SK-N-SH (cell line): ENCODE data around the gene MYH11. TPM values are rescaled to one million over a fixed set of nuclear protein-coding genes. Genes with fewer than 3 reads are reported as not detected.

ENCODE experiments used
- CTCF ChIA-PET: fragments of 300-600, 350-600 bp; formaldehyde crosslinking; extraction: SDS; loops from one replicate; lab custom pipeline; 2021; lab: Yijun Ruan, JAX
- POLR2A ChIA-PET: fragments of 350-600 bp; sonication (Branson Sonifier 250); formaldehyde crosslinking; extraction: SDS; loops from one replicate; lab custom pipeline; 2020; ENCODE audit warnings: antibody characterized with exemption, inconsistent platforms; lab: Yijun Ruan, JAX
- DNase-seq: peaks from one replicate; pipeline ENCODE4 v3.0.0; 2012
- H2AFZ ChIP-seq: fragments of 200-600 bp; sonication (generic); 2 replicates; pipeline ENCODE4 v1.8.1; 2016; ENCODE audit warnings: antibody characterized with exemption, mild to moderate bottlenecking, low read depth
- H3F3A ChIP-seq: fragments of 200-600 bp; sonication (generic); replicated peaks from 2 replicates; pipeline ENCODE3; 2016; ENCODE audit warnings: antibody characterized with exemption, mild to moderate bottlenecking; ENCODE audit not compliant: insufficient read depth
- H3K27ac ChIP-seq, 2 experiments: fragments of 200-500 bp in 1 of 2; fragments of 200-600 bp in 1 of 2; sonication (Bioruptor generic) in 1 of 2; sonication (generic), shearing (Covaris generic) in 1 of 2; 2 replicates each; pipeline versions ENCODE4 v1.5.1 to v1.6.1; 2014 to 2016; ENCODE audit warnings: low read depth in 2 of 2, inconsistent platforms in 1 of 2, low read length in 1 of 2, mild to moderate bottlenecking in 1 of 2, mixed read lengths in 1 of 2
- H3K27me3 ChIP-seq: fragments of 200-600 bp; sonication (generic), shearing (Covaris generic); 2 replicates; pipeline ENCODE4 v1.6.1; 2016; ENCODE audit warnings: mixed run types; ENCODE audit not compliant: insufficient read depth
- H3K36me3 ChIP-seq, 2 experiments: fragments of 200-500 bp in 1 of 2; fragments of 200-600 bp in 1 of 2; sonication (Bioruptor generic) in 1 of 2; sonication (generic) in 1 of 2; replicated peaks in 1 of 2; 2 replicates each; pipeline versions ENCODE3 to v1.5.1; 2014 to 2016; ENCODE audit warnings: low read length in 1 of 2, mild to moderate bottlenecking in 1 of 2; ENCODE audit not compliant: insufficient read depth in 2 of 2, control insufficient read depth in 1 of 2
- H3K4me1 ChIP-seq, 2 experiments: fragments of 200-500 bp in 1 of 2; fragments of 200-600 bp in 1 of 2; sonication (Bioruptor generic) in 1 of 2; sonication (generic), shearing (Covaris generic) in 1 of 2; 2 replicates each; pipeline versions ENCODE4 v1.5.1 to v1.6.1; 2014 to 2016; ENCODE audit warnings: low read depth in 1 of 2, low read length in 1 of 2, mixed run types in 1 of 2; ENCODE audit not compliant: insufficient read depth in 2 of 2, control insufficient read depth in 1 of 2
- H3K4me2 ChIP-seq: fragments of 200-600 bp; sonication (generic), shearing (Covaris generic); 2 replicates; pipeline ENCODE4 v1.6.1; 2017; ENCODE audit warnings: mixed run types
- H3K4me3 ChIP-seq, 2 experiments: fragments of 200-500 bp in 1 of 2; fragments of 200-600 bp in 1 of 2; sonication (Bioruptor generic) in 1 of 2; sonication (generic), shearing (Covaris generic) in 1 of 2; 2 replicates each; pipeline versions ENCODE4 v1.5.1 to v1.8.1; 2014 to 2016; ENCODE audit warnings: low read depth in 2 of 2, inconsistent platforms in 1 of 2, low read length in 1 of 2, mild to moderate bottlenecking in 1 of 2, mixed read lengths in 1 of 2, moderate library complexity in 1 of 2
- H3K79me2 ChIP-seq: fragments of 200-600 bp; sonication (generic); 2 replicates; pipeline ENCODE4 v1.8.1; 2017; ENCODE audit warnings: mild to moderate bottlenecking; ENCODE audit not compliant: insufficient read depth
- H3K9ac ChIP-seq: fragments of 200-600 bp; sonication (generic); 2 replicates; pipeline ENCODE4 v1.6.1; 2017; ENCODE audit warnings: mixed run types
- H3K9me2 ChIP-seq: fragments of 200-600 bp; sonication (generic); 2 replicates; pipeline ENCODE4 v1.6.1; 2017; ENCODE audit warnings: mixed run types
- H3K9me3 ChIP-seq: fragments of 200-600 bp; sonication (generic); 2 replicates; pipeline ENCODE4 v1.6.1; 2017; ENCODE audit warnings: mixed run types, mild to moderate bottlenecking, moderate library complexity
- H4K20me1 ChIP-seq: fragments of 200-600 bp; sonication (generic); 2 replicates; pipeline ENCODE4 v1.6.1; 2017; ENCODE audit warnings: mild to moderate bottlenecking, mixed run types; ENCODE audit not compliant: insufficient read depth
- CTCF ChIP-seq: fragments of 200-600 bp; sonication (generic); IDR thresholded peaks from 2 replicates; pipeline ENCODE4 v1.6.1; 2017; ENCODE audit warnings: antibody characterized with exemption, mild to moderate bottlenecking, moderate library complexity
- ELF1 ChIP-seq: IDR thresholded peaks from 2 replicates; pipeline ENCODE4 v1.4.0; 2012
- FOSL2 ChIP-seq: IDR thresholded peaks from 2 replicates; pipeline ENCODE4 v1.4.0; 2012; ENCODE audit warnings: low read depth, mild to moderate bottlenecking, moderate library complexity, borderline replicate concordance
- FOXM1 ChIP-seq: IDR thresholded peaks from 2 replicates; pipeline ENCODE4 v1.4.0; 2012; ENCODE audit warnings: low read depth, mild to moderate bottlenecking
- GABPA ChIP-seq: IDR thresholded peaks from 2 replicates; pipeline ENCODE4 v1.4.0; 2012; ENCODE audit warnings: low read depth, mild to moderate bottlenecking
- MAX ChIP-seq: IDR thresholded peaks from 2 replicates; pipeline ENCODE4 v1.4.0; 2012; ENCODE audit warnings: low read depth
- NFIC ChIP-seq: IDR thresholded peaks from 2 replicates; pipeline ENCODE4 v1.4.0; 2012; ENCODE audit warnings: borderline replicate concordance
- PBX3 ChIP-seq: IDR thresholded peaks from 2 replicates; pipeline ENCODE4; 2012
- POLR2AphosphoS5 ChIP-seq: IDR thresholded peaks from 2 replicates; pipeline ENCODE4 v1.6.1; 2012; ENCODE audit warnings: low read depth, low read length
- RAD21 ChIP-seq: IDR thresholded peaks from 2 replicates; pipeline ENCODE4 v1.6.1; 2012; ENCODE audit warnings: mild to moderate bottlenecking, low read length
- RFX5 ChIP-seq: IDR thresholded peaks from 2 replicates; pipeline ENCODE4 v1.6.1; 2012; ENCODE audit warnings: mild to moderate bottlenecking, improper control_type of control experiment, low read length
- SIN3A ChIP-seq: IDR thresholded peaks from 2 replicates; pipeline ENCODE4 v1.6.1; 2012; ENCODE audit warnings: low read depth, mild to moderate bottlenecking, low read length, moderate library complexity, borderline replicate concordance
- SMC3 ChIP-seq: IDR thresholded peaks from 2 replicates; pipeline ENCODE4 v1.6.1; 2012; ENCODE audit warnings: low read depth, low read length, improper control_type of control experiment
- TCF12 ChIP-seq: IDR thresholded peaks from 2 replicates; pipeline ENCODE4 v1.4.0; 2012
- USF1 ChIP-seq: IDR thresholded peaks from 2 replicates; pipeline ENCODE4 v1.4.0; 2012; ENCODE audit warnings: low read depth, borderline replicate concordance
- USF2 ChIP-seq: fragments of 150-350 bp; IDR thresholded peaks from 2 replicates; pipeline ENCODE4 v1.6.1; 2017; ENCODE audit warnings: antibody characterized with exemption, low read length, low read depth, borderline replicate concordance
- YY1 ChIP-seq: IDR thresholded peaks from 2 replicates; pipeline ENCODE4 v1.4.0; 2012; ENCODE audit warnings: low read depth, mild to moderate bottlenecking
- WGBS: methylation state at CpG from one replicate; pipeline ENCODE4 v1.1.6; 2017; ENCODE audit warnings: low lambda C conversion rate; 5-methylcytosine and 5-hydroxymethylcytosine counted together
- polyA plus RNA-seq, 3 experiments: library from polyadenylated mRNA; depleted of rRNA; stranded (reverse); fragments of >200 nt; gene quantifications; 2 replicates each; pipeline ENCODE4 v1.2.3, GENCODE V29; 2012

Gene MYH11
- polyA plus RNA-seq, 1 of the 3 experiments (the other 2 are of a cell fraction), result 0.02 TPM

- TF ChIP-seq USF1 (no peak), RAD21 (peak; percentile 81), GABPA (no peak), FOSL2 (no peak), POLR2AphosphoS5 (no peak)
These were observed 90.9 kb downstream of the MYH11 start (continued) for GRCh38 chr16:15765880-15766279.

DNA sequence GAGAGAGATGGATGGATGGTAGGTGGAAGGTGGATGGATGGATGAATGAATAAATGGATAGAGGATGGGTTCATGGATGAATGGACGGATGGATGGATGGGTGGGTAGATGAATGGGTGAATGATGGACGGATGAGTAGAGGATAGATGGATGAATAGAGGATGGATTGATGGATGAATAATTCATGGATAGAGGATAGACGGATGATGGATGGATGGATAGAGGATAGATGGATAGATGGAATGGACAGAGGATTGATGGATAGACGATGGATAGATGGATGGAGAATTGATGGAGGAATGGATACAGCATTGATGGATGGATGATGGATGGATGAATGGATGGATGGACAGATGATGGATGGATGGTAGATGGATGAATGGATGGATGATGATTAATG lies 91.7 kb downstream of the MYH11 start:
- no peak overlapping the region for H3K27ac ChIP-seq
- no peaks in the 10 kb centered on the region for H4K20me1 ChIP-seq
- DNase-seq, result no peak
- no peaks in the 10 kb centered on the region for H3K79me2 ChIP-seq
- H3K27me3 ChIP-seq, result peaks cover 4% of the 10 kb centered on the region; the same call in 1 of the 2 replicates
- no peaks in the 10 kb centered on the region for H3K36me3 ChIP-seq
- no peaks in the 10 kb centered on the region for H3K9me3 ChIP-seq
- no peak overlapping the region for H3K4me2 ChIP-seq
- ChIA-PET CTCF (interaction anchor here (0.6 to 4.8 kb wide), 26 partner anchors 9 to 422 kb away, joined by 3 to 33 read pairs (median 4); no protein-coding TSS in a partner anchor), POLR2A (no interaction called here)
- no peak overlapping the region for H3K9ac ChIP-seq
- no peak overlapping the region for H3K4me3 ChIP-seq
- no peaks in the 10 kb centered on the region for H3K4me1 ChIP-seq
- no peaks in the 10 kb centered on the region for H3F3A ChIP-seq
- no peak overlapping the region for H2AFZ ChIP-seq
- WGBS, result 30% methylated on average over 4 of the region's 4 CpGs
- no peaks in the 10 kb centered on the region for H3K9me2 ChIP-seq
- TF ChIP-seq PBX3 (no peak), MAX (no peak), SIN3A (no peak), CTCF (no peak), ELF1 (no peak), USF2 (no peak), TCF12 (no peak), YY1 (no peak), USF1 (no peak), SMC3 (no peak), FOXM1 (no peak), NFIC (no peak), RFX5 (no peak)
- TF ChIP-seq, all 33 proteins: peak for 0
